Activated T-helper 1 cell treated with anti-CD3 and anti-CD28 coated beads, Interleukin-2, amount 50 U/mL, for 16 hours (primary cell): ENCODE measurements around the gene AUTS2.

Source experiments
- DNase-seq, 2 donors: peaks; one replicate each; pipeline ENCODE4 v3.0.0-alpha.2; 2020; ENCODE audit warnings: low read depth in 1 of 2, low spot score in 1 of 2

AUTS2 gene

DNA sequence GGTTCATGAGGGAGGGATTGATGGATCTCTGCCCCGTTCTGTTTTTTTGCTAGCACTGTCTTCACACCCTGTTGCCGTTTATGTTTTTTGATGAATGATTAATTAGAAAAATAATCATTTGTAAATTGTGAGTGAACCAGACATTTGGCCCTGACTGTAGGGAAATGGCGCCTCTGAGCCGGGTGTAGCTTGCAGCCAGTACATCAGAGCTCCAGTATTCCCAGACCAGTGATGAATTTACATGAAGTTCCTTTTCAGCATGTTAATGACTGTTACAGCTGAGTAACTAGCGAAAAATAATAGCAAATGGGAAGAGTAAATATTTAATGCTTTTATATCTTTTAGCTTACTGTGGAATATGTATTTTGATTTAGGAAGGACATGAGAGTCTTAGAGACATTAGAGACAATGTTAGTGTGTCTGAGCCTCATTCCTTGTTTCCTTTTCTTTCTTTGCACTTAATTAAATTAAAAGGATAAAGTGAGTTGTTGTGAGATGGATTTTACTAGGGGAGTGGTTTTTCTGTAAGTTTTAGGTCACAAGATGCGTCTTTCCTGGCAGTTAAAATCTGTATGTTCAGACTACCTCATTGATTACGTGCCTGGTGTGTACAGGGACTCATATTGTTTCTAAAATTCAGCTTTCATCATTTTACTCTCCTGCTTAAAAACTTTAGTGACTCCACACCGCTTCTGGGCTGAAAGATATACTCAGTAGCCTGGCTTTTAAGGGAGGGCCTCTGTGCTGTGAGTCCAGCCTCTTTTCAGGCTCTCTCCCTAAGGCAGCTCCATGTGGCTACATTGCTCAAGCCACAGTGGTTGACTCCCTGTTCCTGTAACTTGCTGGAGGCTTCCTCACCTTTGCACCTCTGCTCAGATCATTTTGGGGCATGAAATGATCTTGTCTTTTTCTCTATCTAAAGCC lies 86.4 kb downstream of the AUTS2 start:
- DNase-seq = no peak

DNA sequence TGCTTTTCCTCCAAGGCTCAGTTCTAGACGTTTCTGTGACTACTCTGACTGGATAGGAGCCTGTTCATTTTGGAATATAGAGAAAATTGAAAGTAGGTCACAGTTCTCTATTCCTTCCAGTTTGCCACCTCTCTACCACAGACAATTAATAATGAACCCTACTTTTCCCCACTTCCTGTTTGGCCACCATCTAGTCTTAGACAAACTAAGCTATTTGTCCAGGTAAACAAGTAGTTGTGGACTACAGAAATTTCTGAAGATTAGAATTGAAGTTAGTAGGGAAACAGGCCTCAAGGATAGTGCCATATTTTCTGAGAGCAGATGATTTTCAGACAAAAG lies 87.0 kb downstream of the AUTS2 start:
- DNase-seq = no peak

DNA sequence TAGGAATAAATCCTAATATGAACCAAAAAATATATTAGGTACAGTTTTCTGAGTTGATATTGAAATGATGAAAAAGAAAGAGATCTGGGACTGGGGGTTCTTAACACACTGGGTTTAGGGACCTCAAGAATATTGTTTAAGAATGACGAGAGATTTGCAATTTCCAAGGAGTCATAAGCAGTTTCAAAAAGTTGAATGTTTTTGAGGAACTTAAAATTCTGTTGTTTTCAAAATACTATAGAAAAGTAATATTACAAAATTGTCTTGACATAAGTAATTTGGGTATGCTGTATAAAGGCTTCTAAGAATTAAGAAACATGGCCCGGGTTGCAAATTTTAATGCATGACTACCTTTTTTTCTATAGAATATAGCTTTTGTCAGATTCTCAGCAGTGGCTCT lies 88.1 kb downstream of the AUTS2 start:
- no peak for DNase-seq

DNA sequence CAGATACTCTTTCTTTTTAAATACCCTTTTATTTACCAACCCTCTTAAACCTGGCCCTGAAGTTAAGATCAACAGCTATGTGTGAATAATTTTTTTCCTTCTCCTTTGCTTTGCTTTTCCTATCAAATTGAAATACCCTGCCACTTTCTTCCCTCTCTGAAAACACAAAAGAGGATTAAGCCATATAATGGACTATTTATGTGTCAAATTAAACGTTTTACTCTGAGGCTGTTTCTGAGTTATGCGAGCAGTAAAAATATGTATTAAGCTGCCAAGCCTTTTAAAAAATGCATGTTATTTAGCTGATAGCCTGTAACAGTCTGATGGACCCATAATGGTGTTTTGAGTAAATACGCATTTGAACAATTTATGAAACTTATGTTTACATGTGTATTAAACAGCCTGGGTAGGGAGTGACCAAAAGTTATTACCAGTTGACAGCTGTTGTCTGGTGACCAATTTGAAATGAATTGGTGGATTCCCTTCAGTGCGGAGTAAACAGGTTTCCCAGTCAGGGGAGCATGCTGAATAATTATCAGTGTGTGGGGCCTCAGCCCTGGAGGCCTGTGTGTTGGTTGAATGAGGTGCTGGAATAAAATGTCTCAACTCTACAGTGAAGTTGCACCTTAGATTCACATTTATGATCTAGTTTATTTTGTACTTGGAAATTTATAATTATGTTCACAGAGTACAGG lies 89.6 kb downstream of the AUTS2 start:
- no peak for DNase-seq

- no peak for DNase-seq
These were observed 92.1 kb downstream of the AUTS2 start for GRCh38 chr7:69690329-69690728.

- no peak for DNase-seq
These were observed 93.1 kb downstream of the AUTS2 start for GRCh38 chr7:69691327-69691726.

DNA sequence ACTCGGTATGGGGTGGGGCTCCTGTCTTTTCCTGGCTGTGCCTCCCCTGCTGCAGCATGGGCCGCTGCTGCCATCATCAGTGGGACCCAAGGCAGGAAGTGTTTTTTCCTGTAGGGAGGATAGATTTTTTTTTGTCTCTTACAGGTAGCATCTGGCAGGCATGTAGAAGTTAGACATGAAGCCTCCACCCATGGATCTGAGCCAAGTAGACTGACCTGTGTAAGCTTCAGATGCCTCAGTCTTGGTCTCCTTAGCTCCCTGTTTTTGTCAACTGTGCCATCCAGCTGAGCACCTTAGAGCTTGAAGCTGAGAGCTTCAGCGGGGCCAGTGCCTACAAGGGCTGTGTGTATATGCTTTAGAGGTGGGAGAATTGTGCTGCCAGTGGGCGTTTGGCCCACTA lies 93.5 kb downstream of the AUTS2 start:
- no peak for DNase-seq

DNA sequence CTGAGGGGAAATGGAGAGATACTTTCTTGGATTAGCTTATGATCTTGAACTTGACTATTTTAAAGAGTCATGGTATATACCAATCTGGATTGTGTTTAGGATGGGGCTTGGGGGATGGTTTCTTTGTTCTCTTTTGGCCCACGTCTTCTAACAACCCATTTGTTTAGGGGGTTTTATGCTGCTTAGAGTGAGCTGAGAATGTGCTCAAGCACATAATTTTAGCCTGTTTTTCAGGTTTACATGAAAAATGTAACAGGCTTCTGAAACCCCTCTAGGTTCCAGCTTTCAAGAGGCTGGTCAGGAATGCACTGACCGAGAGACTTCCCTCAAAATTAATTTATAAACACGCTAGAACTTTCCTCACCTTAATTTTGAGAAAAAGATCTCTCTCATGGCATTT lies 94.3 kb downstream of the AUTS2 start:
- DNase-seq = no peak

DNA sequence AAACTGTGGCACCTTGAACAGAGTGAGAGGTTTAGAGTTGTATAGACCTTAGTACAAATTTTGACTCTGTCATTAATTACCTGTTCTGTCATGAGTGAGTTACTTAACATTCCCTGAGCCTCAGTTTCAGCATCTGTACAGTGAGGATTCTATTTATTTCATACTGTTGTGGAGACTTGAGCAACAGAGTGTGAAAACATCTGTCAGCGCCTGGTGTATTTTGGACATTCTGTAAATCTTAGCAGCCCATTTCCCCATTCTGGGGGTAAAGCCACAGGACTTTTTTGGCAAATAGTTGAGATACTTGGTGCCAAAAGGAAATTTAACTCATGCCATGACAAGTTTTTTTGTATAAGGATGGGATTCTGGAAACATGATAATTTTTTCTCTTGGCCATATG lies 94.8 kb downstream of the AUTS2 start:
- DNase-seq = no peak

GRCh38 chr7:69696054-69696591 lies 97.8 kb downstream of the AUTS2 start:
- DNase-seq = no peak

GRCh38 chr7:69696686-69697685 lies 98.7 kb downstream of the AUTS2 start:
- no peak for DNase-seq

- no peak for DNase-seq
These were observed 100.0 kb downstream of the AUTS2 start for GRCh38 chr7:69698109-69698825.

DNA sequence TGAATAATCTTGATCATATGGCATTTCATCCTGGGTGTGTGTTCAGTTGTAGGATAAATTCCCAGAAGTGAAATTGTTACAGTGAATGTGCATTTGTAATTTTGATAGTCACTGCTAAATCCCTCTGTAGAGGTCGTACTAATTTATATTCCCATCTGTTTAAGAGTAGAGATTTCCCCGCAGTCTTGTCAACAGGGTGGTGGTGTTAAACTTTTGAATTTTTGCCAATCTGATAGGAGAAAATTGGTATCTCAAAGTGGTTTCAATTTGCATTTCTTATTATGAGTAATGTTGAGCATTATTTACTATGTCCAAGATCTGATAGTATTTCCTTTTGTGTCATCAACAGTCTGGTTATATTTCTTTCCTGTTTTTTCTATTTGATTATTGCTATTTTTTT lies 101.7 kb downstream of the AUTS2 start:
- DNase-seq = no peak

- no peak for DNase-seq
These were observed 102.1 kb downstream of the AUTS2 start for GRCh38 chr7:69700331-69700730.

DNA sequence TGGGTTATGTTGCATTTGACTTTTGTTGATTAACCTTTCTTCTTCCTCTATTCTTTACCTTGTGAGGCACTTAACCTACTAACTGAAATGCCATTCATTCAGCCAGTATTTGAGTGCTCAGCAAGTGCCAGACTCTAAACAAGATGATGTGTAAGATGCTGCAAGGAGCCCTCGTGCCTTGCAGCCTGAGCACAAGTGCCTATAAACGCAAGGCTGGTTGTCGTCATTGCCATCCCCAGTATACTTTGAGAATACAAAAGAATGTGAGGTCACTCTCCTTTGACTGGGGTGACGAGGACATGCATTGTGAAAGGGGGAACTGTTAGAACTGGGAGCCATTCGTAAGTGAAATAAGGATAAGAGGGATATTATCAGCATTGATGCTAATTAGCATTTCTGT lies 103.0 kb downstream of the AUTS2 start:
- no peak for DNase-seq

DNA sequence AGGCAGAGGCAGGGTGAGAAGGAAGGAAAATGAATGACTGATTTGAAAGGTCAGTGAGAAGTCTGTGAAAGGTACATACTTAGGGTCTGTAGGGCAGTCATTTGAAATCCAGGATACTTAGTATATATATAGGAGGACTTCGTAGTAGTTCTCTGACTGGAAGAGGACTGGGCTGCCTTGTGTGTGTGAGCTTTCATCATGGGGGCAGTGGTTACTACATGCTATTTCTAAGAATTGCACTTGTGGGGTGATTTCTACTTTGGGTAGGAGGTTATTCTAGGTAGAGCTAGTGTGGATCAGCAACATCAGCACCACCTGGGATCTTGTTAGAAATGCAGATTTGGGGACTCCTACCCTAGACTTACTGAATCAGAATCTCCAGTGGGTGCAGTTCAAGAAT lies 104.1 kb downstream of the AUTS2 start:
- no peak for DNase-seq

DNA sequence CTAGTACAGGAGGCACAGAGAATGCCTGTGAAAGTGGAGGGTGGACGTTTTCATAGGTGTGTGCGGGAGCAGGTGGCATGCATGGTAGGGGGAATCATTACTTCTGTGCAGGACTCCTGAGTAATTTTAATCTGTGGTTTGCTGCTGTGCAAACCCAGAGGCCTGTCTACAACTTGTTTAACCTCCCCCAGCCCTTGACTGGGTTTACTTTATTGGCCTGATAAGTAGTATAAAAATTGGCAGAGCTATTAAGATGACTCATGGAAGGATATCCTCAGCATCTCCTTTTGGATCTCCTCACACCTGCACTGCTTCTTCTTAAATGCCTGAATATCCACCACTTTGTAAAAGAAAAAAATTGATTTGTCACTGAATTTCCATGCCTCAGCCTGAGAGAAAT lies 104.8 kb downstream of the AUTS2 start:
- DNase-seq = no peak

DNA sequence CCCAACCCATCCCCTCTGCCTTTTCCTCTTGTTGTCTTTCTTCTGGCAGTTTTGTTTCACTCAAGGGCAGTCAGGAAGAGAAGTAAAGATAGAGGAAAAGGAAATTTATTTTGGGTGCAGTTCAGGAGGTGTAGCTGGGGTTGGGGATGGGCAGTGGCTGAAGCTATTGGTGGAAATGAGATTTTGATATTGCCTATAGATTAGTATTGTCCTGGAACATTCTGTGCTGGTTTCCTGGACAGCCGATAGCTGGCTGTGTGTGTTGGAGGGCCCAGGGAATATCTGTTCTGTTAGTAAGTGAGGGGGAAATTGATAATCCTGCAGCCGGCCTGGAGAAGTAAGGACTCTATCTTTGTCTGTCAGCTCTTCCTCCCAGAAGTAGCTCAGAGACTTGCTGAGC lies 107.8 kb downstream of the AUTS2 start:
- DNase-seq = no peak

- DNase-seq = no peak
These were observed 110.6 kb downstream of the AUTS2 start for GRCh38 chr7:69708857-69709256.

DNA sequence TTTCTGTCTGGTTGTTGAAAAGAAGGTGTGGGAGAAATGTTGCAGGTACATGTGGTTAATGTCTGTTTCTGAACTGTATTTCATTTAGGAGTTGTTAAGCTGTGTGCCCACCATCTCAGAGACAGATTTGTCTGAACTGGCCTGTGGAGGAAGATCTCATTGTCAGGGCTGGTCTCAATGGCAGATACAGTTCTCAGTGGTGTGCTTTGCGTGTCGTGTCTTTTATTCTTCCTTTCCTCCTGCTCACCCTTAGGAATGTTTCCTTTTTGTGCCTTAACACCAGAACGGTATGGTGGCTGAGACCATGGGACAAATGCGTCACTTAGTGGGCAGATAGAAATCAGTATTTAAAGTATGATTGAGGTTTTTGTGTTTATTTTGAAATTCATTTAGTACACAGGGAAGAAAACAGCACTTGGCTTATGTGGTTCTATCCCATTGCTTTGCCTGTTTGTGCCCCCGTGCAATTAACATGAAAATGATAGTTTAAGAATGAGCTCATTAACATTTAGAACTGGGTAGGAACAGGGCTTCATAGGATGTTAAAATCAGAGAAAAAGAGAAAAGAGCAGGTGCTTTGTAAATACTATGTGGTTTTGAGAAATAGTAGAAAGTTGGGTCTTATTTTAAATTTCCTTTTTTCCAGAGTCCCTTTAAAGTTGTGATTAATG lies 112.6 kb downstream of the AUTS2 start:
- no peak for DNase-seq
